K562 (cell line): ENCODE results near the gene COG4. TPM values are rescaled to one million over a fixed set of nuclear protein-coding genes. Genes with fewer than 3 reads are reported as not detected.

Experiments used
- CUX1 ChIP-seq: fragments of 200-800 bp; sonication (Bioruptor generic); IDR thresholded peaks from 2 replicates; pipeline ENCODE4 v1.6.1; 2016; ENCODE audit warnings: missing genetic modification characterization, missing compliant biosample characterization
- E2F1 ChIP-seq: sonication (generic); formaldehyde crosslinking; IDR thresholded peaks from 2 replicates; pipeline ENCODE4 v1.8.1; 2023; ENCODE audit warnings: mild to moderate bottlenecking, missing genetic modification reagents, moderate library complexity
- ETS2 ChIP-seq: IDR thresholded peaks from 2 replicates; pipeline ENCODE4 v1.6.1; 2016; ENCODE audit warnings: borderline replicate concordance, missing genetic modification characterization, mild to moderate bottlenecking, moderate library complexity, missing compliant biosample characterization; ENCODE audit not compliant: poor library complexity, severe bottlenecking
- GATAD2B ChIP-seq: fragments of 450-650 bp; IDR thresholded peaks from 2 replicates; pipeline ENCODE4 v1.6.1; 2017; ENCODE audit warnings: mild to moderate bottlenecking, borderline replicate concordance
- KDM5B ChIP-seq: fragments of 200-600 bp; sonication (generic); IDR thresholded peaks from 2 replicates; pipeline ENCODE4 v1.6.1; 2012; ENCODE audit warnings: low read depth, mild to moderate bottlenecking, moderate library complexity, low read length, control low read depth, inconsistent platforms; ENCODE audit not compliant: insufficient replicate concordance
- LARP7 ChIP-seq: fragments of 450-650 bp; IDR thresholded peaks from 2 replicates; pipeline ENCODE4 v1.6.1; 2016
- LCOR ChIP-seq: sonication (generic); formaldehyde crosslinking; IDR thresholded peaks from 2 replicates; pipeline ENCODE4 v1.8.0; 2022; ENCODE audit warnings: mild to moderate bottlenecking, missing genetic modification reagents
- MLX ChIP-seq, 2 experiments: fragments of 450-650 bp in 1 of 2; sonication (generic) in 1 of 2; formaldehyde crosslinking; conservative IDR thresholded peaks; 2 replicates each; pipeline versions ENCODE4 v1.4.0 to v1.8.1; 2020 to 2022; ENCODE audit warnings: mild to moderate bottlenecking in 1 of 2, missing genetic modification reagents in 1 of 2
- PML ChIP-seq: IDR thresholded peaks from 2 replicates; pipeline ENCODE4 v1.6.1; 2012; ENCODE audit warnings: low read length, inconsistent platforms
- SMARCA5 ChIP-seq: fragments of 450-650 bp; IDR thresholded peaks from 2 replicates; pipeline ENCODE4 v1.6.1; 2016
- SNIP1 ChIP-seq: fragments of 450-650 bp; IDR thresholded peaks from 2 replicates; pipeline ENCODE4 v1.7.1; 2017; ENCODE audit warnings: low read depth, mild to moderate bottlenecking
- SNRNP70 ChIP-seq: fragments of 200-400 bp; formaldehyde crosslinking; optimal IDR thresholded peaks from 2 replicates; pipeline ENCODE3; 2017; ENCODE audit warnings: low read depth, low read length
- TEAD1 ChIP-seq, 2 experiments: fragments of 450-650 bp in 1 of 2; sonication (generic) in 1 of 2; formaldehyde crosslinking; IDR thresholded peaks; 2 replicates each; pipeline versions ENCODE4 v1.4.0 to v1.8.0; 2020 to 2022; ENCODE audit warnings: mild to moderate bottlenecking in 2 of 2, missing genetic modification reagents in 1 of 2
- YY1 ChIP-seq, 3 experiments: IDR thresholded peaks; 2 replicates each; pipeline ENCODE4 v1.6.1; 2011; ENCODE audit warnings: low read length in 2 of 3, mild to moderate bottlenecking in 2 of 3, moderate library complexity in 2 of 3, borderline replicate concordance in 1 of 3, control low read depth in 1 of 3, low read depth in 1 of 3; ENCODE audit not compliant: insufficient read depth in 3 of 3, insufficient replicate concordance in 2 of 3, control insufficient read depth in 1 of 3, insufficient read length in 1 of 3; ENCODE audit errors: extremely low read depth in 1 of 3
- ZNF395 ChIP-seq: fragments of 200-800 bp; sonication (Bioruptor generic); IDR thresholded peaks from 2 replicates; pipeline ENCODE4 v1.6.1; 2017; ENCODE audit warnings: missing genetic modification characterization, missing compliant biosample characterization
- ZNF511 ChIP-seq: sonication (generic); formaldehyde crosslinking; IDR thresholded peaks from 2 replicates; pipeline ENCODE4 v1.8.0; 2022; ENCODE audit warnings: mild to moderate bottlenecking, missing genetic modification reagents
- polyA plus RNA-seq, 8 experiments: library from polyadenylated mRNA; depleted of rRNA in 4 of 8; stranded (reverse) in 5 of 8; unstranded in 3 of 8; fragments of >200 nt; fragmentation: Nextera tagmentation in 2 of 8; fragmentation: Illumina TruSeq in 1 of 8; extraction: Ambion mirVana in 2 of 8; extraction: Trizol in 1 of 8; gene quantifications; 2 replicates each; pipeline versions ENCODE4 v1.2.1 to v1.2.3, GENCODE V29; 2011 to 2014; ENCODE audit warnings: inconsistent platforms in 1 of 8, missing spikeins in 1 of 8
- total RNA-seq, 7 experiments: library from RNA; depleted of rRNA in 6 of 7; stranded (reverse); fragments of >200 nt in 6 of 7; fragmentation: Illumina TruSeq in 2 of 7; extraction: Trizol in 2 of 7; gene quantifications; 2 replicates each; pipeline versions ENCODE4 v1.2.1 to v1.2.3, GENCODE V29; 2011 to 2021; ENCODE audit warnings: low replicate concordance in 1 of 7

The COG4 gene
- total and polyA plus RNA-seq, 9 of the 15 experiments (the other 6 are each of a cell fraction or from before 2014, with no cell fraction given) = 13.7 to 73.9 (median 44.2) TPM

GRCh38 chr16:70438969-70439862 is 84.1 kb downstream of the COG4 start, which contains the start of gene ST3GAL2 (continued):
- TF ChIP-seq LCOR (no peak), PML (no peak), ETS2 (no peak), LARP7 (0 out of 2 replicates have a peak, but pooled peaks have one; percentile 58), MLX (CRISPR knock-in tag; conservative IDR thresholded peaks at IDR 0.05) (no peak), SNRNP70 (no peak), TEAD1 (CRISPR knock-in tag; IDR thresholded peaks at IDR 0.05) (peak; percentile 60 to 93; a peak in 2 of 4 replicates), ZNF511 (no peak), CUX1 (CRISPR knock-in tag) (peak; percentile 50; the same call in 1 of the 2 replicates), SMARCA5 (no peak), SNIP1 (no peak), E2F1 (CRISPR knock-in tag) (no peak), KDM5B (no peak), YY1 (IDR thresholded peaks at IDR 0.05; ENCODE audit: borderline replicate concordance in 1 of 3, control insufficient read depth in 1 of 3, extremely low read depth in 1 of 3, insufficient read depth in 3 of 3, insufficient read length in 1 of 3, insufficient replicate concordance in 2 of 3, low read depth in 1 of 3, low read length in 2 of 3) (peak in 2 of 3 experiments; percentile 55), ZNF395 (peak; percentile 98), GATAD2B (0 out of 2 replicates have a peak, but pooled peaks have one; percentile 33)
